Stimulated activated CD8-positive, alpha-beta memory T cell treated with anti-CD3 and anti-CD28 coated beads, Interleukin-12 subunit alpha, Interleukin-12 subunit beta, amount 100 ng/mL, for 24 hours (primary cell): ENCODE results near the gene NINL.
"Not testable (repeated sequence)": the region's sequence is repeated elsewhere in the genome, so short reads cannot be mapped to it uniquely, and the experiment has no call there.

Source experiments
- DNase-seq: peaks from one replicate; pipeline ENCODE4 v3.0.0-alpha.2; 2020; ENCODE audit errors: extremely low read depth

NINL gene

DNA sequence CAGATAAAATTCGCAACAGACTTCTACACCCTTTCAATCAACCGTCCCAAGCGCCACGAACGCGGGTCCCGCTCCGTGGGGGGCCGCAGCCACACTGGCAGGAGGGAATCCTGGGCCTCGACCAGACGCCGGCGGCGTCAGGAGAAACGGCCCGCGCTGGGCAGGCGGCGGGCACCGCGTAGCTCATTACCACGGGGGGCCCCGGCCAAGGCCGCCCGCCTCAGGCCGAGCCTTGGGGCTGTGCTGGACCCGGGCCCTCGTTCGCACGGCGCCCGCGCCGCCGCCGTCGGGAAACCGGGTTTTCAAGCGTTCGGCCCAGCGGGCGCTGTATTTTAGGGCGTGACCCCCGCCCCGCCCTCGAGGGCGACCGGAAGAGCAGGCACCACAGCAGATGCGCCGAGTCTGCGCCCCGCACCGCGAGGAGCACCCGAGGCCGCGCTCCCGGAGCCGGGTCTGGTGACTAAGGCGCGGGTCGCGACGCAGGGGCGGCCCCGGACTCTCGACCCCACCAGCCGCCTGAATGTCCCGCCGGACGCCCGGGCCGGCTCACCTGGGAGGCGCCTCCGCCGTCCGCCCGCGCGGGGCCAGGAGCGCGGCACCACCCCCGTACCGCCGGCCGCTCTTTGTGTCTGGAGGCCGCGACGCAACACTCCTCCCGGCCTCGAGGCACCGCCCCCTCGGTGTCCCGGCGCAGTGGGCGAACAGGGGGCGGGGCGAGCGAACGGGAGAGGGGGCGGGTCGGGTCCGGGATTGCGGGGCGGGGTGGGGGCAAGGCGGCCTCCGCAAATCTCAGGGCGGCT lies at the start of gene NINL:
TSS of gene NINL (minus strand) at position 627 of the 800 bp plus-strand sequence. CDS start 58,944 bp downstream, outside the sequence.
- no peak for DNase-seq

DNA sequence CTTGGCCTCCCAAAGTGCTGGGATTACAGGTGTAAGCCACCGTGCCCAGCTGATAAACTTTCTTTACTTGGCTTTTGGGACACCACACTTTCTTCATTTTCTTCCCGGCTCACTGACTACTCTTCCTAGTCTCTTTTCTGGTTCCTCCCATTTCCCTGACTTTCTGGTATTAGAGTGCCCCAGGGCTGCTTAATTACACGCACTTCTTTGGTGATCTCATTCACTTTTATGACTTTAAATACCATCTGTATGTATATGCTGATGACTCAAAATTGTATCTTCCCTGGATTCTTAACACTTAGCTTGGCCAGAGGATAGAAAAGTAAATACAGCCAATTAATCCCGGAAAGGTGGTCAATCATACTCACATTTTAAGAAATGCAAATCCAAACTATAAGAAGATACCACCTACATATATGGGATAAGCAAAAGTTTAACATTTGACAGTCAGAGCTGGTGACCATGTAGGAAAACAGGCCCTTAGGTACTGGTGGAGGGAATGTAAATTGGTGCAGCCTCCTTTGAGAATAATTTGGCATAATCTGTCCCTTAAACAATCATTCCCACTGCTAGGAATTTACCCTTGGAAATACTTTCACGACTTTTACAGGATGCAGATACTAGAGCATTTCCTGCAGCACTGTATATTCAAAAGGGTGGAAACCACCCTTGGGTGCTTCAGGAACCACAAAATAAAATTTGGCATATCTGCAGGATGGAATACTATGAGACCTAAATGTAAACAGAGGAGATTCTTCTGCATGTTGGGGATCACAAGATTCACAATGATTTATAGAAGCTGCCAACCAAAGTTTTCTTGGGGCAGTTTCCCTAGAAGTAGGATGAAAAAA lies 47.8 kb upstream of the NINL start:
- no peak for DNase-seq

DNA sequence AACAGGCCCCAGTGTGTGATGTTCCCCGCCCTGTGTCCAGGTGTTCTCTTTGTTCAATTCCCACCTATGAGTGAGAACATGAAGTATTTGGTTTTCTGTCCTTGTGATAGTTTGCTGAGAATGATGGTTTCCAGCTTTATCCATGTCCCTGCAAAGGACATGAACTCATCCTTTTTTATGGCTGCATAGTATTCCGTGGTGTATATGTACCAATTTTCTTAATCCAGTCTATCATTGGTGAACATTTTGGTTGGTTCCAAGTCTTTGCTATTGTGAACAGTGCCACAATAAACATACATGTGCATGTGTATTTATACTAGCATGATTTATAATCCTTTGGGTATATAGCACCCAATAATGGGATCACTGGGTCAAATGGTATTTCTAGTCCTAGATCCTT lies 45.3 kb upstream of the NINL start:
- DNase-seq: not testable (repeated sequence)

DNA sequence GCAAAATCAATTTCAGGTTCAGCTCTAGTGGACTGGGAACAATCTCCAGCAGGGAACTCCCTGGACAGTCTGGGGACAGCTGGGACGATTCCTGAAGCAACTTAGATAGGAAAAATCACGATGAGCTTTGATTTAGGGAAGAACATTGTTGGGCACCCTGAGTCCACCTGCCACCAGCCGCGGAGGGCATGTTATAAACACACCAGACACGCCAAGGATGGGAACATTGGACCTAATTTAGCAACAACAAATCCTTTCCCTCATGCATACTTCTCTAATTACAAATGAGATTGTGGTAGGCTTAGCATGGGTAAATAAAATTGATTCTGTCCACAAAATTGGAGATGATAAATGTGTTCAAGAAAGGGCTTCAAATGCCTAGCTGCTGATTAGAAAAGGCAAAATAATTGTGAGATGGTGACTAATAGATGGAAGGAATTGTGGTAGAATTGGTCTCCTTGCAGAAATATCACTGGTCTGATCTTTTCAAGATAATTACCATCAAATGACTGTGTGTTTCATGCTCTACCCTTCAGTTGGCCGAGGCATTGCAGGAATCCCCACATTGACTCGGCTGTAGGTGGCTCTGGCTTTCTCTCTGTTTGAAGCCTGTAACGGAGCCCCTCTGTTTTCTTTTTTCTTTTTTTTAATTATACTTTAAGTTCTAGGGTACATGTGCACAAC lies 44.6 kb upstream of the NINL start:
- no peak for DNase-seq

DNA sequence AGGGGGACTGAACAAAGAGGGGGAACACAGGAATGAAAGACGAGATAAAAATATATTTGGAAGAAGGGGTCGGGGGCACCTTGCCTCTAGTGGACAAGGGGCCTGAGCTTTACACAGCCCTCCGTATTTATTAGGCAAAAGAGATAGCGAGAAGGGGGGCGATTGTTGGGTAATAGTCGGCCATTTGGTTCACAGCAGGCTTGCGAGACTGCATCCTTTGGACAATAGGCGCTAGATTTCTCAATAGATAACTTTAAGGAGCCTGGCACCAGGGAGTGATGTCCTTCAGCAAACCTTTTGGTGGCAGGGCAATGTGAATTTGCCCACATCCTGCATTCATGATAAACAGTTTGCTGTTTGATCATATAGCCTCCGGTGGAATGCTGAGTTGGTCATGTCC lies 41.4 kb upstream of the NINL start:
- DNase-seq: no peak

DNA sequence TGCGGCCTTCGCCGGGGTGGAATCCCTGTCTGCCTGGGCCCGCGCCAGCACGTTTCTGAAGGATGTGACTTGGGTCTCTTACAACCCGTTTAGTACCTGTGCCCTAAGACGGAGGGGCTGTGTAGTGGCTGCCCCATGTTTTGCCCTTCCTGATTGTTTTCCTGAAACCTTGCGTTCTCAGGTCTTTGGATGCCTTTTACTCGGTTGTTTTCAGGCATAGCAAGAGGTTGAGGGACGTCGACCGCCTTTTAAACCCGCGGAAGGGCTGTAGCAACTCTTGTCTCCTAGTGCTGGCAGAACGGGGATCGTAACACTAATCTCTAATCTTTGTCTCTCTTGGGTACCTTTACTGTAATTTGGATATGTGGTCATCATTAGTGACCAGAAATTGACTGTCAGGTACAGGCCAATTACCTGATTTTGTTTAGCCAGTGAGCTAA lies 39.2 kb upstream of the NINL start:
- DNase-seq: no peak

DNA sequence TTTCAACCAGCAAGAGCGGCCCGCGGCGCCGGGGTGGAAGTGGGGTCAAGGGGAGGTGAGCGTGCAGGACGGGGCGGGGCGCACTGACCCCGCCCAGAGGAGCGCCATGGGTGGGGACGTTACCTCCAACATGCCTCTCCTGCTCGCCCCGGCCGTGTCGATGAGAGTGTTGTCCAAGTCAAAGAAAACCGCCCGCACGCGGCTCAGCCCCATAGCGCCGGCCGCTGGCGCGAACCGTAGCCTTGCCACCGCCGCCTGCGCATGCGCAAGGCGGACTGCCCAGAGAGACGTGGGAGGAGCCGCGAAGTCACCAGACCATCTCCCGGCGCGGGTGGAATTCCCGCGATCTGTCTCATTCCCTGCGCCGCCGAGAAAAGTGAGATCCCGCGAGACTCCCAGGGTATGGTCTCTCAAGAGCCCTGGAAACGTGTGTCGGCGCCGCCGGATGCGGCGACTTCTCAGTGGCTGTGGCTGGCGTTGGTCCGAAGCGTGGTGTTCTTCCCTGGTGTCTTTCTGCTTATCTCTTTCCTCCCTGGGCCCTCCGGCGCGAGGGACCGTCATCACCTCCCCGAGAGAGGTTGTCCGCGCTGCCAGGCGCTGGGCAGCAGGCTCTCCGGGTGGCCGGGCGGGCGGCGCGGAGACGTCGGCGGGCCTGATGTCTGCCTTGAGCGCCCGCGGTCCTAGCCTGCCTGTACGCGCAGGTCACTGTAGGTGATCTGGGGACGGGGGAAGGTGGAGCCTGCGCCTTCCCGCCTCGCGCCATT lies 38.6 kb upstream of the NINL start, which contains the start of gene NANP:
TSS of gene NANP (minus strand) at position 279 of the 764 bp plus-strand sequence. CDS start at position 213, 66 bp downstream.
- peak; percentile 74 for DNase-seq

DNA sequence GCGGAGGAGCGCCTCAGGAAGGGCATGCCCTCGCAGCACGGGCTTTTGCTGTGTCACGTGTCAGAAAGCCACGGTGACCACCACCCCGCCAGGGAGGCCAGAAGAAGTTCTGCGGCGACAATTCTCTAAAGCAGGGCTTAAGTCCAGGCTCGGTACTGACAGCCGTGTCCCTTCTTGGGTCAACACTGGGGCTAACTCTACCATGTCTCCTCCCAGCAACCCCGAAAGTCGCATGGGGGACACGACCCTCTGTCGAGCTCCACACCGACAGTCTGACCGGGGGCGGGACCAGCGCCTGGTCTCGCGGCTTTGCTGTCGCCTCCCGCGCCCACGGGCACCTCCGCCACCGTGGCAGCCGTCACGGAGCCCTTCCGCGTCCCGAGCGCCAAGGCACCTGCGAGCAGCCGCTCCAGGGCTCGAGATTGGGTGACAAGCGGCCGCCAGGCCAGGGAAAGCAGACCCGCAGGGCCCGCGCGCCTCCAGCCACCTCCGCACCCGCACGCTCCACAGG lies 37.9 kb upstream of the NINL start:
- DNase-seq: no peak

DNA sequence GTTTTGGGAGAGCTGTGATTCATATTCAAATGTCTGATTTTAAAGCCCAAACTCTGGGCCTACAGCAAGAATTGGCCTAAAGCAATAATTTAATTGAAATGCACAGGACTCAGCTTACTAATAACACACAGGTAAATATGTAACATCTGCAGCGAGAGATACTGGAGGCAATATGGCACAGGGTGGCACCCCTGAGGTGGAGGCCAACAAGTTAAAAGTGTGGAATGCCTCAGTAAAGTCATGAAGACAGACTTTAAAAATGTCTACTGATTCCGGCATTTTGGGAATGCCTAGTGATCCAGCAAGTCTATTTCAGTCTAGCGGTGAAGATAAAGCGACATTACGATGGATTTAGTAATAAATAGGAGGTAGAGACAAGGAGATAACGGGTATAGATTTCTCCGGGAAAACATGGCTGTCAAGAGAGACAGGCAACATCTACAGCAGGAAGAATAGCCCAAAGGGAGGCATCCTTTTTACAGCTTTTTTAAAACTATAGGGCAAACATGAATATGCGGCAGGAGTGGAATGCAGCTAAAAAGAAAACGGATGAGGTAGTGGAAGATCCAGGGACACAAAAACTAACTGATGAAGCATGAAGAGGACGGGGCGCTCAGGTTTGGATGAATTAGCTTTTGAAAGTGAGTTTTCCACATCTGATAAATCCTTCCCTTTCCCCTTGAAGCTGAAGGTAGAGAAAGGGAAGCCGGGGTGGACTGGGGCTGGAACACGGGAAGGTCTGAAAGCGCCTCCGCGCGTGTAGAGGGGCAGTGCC lies 37.3 kb upstream of the NINL start:
- DNase-seq: no peak

DNA sequence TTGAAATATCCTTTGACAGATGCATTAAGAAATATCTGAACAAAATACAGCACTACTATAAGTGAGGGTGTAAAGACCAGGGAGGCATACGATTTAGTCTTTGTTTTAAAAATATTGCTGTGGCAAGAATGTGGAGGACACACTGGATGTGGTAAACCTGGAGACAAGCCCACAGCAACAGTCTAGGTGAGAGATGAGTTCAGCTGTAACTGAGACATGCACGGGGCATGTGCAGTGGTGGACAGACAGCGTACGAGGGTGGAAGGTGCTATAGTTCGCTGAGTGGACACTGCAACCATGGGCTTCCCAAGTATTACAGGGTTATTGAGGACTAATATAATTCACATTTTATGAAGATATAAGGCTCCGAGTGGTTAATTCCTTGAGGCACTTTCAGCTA lies 36.7 kb upstream of the NINL start:
- no peak for DNase-seq

DNA sequence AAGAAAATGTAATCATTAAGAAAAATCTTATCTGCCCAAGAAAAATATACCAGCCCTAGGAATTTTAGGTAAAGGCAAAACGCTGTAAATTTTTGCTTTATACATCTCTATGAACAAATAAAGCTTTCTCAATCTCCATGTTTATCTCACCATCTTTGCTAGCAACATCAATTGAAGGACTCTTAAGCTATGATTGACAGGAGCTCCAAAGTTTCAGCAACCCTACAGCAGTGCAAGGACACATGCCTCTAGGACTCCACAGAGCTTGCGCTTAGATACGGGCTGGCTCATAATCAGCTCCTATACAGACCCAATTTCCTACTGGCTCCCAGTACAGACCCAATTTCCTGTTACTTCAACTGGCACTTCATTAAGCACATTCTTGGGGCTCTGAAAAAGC lies 34.2 kb upstream of the NINL start:
- no peak for DNase-seq

DNA sequence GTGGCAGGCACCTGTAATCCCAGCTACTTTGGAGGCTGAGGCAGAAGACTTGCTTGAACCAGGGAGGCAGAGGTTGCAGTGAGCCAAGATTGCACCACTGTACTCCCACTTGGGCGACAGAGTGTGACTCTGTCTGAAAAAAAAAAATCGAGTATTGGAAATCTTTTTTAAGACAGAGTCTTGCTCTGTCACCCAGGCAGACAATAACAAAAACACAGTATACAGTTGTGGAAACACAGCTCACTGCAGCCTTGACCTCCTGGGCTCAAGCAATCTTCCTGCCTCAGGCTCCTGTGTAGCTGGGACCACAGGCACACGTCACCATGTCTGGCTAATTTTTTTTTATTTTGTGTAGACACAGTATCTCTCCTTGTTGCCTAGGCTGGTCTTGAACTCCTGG lies 23.4 kb upstream of the NINL start:
- DNase-seq: no peak

DNA sequence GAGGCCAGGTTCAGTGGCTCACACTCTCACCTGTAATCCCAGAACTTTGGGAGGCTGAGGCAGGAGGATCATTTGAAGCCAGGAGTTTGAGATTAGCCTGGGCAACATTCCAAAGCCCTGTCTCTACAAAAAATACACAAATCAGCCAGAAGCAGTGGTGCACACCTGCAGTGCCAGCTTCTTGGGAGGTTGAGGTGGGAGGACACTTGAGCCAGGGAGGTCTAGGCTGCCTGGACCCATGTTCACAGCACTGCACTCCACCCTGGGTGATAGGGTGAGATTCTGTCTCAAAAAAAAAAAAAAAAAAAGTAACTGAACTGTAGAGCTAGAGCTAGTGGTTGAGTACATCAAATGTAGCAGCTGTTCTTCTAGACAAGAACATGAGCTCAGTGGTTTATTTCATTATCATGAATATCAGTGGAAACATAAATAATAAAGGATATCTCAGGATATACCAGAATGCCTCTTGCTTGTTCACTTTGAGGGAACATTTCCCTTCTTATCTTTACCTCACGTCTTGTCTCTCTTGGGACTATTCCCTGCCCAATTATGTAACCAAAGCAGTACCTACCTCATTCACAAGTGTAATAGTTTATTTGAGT lies 20.9 kb upstream of the NINL start:
- no peak for DNase-seq

DNA sequence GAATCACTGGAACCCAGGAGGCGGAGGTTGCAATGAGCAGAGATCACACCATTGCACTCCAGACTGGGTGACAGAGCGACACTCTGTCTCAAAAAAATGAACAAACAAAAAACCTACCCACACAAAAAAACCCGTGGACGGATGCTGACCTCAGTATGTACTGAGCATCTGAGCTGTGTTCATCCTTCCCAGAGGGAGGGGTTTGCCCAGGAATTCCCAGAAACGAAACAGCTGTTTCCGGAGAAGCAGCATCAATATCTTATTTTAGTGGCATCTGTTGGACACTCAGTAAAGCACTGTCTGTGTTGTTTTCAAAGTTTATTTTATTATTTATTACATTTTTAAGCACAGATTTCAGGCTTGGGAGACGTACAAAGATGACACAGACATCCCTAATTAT lies 19.8 kb upstream of the NINL start:
- DNase-seq: no peak

DNA sequence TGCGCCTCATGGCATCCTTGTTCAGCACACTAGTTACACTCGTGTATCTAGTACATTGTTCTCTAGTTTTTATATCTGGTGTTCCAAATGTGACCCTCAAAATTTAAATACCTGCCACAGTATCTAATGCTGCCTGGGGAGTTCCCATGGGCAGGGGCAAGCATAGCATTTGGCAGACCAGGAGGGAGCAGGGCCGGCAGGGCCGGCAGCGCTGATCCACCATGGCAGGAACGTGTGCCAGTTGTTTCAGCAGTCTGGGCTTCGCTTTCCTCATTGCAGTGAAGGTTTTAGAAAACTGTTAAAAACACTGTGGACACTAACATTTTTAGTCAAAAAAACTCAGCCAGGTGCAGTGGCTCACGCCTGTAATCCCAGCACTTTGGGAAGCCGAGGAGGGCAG lies 19.3 kb upstream of the NINL start:
- no peak for DNase-seq

DNA sequence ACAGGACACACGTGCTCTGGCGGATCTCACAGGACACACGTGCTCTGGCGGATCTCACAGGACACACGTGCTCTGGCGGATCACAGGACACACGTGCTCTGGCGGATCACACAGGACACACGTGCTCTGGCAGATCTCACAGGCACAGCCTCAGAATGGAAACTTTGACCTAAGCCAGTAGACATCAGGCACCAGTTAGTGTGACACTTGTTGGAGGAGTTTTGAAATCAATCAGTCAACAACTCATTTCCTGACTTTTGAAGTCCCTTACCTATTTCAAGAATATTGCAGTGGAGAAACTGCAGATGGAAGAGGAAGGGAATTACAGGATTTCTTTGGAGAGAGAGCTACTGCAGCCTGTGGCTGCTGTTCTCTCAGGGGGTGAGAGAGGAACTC lies 17.6 kb upstream of the NINL start:
- not testable (repeated sequence) for DNase-seq

DNA sequence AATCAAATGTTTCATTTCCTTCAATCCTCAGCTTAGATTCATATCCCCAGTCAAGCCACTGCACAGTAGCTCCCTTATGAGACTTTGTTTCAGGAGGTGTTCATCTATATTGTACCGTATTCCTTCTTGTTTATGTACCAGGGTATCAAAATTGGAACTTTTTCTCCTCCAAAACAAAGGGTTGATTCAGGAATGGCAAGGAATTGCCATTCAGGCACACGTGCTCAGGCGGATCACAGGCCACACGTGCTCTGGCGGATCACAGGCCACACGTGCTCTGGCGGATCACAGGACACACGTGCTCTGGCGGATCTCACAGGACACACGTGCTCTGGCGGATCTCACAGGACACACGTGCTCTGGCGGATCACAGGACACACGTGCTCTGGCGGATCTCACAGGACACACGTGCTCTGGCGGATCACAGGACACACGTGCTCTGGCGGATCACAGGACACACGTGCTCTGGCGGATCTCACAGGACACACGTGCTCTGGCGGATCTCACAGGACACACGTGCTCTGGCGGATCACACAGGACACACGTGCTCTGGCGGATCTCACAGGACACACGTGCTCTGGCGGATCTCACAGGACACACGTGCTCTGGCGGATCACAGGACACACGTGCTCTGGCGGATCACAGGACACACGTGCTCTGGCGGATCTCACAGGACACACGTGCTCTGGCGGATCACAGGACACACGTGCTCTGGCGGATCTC lies 17.0 kb upstream of the NINL start:
- not testable (repeated sequence) for DNase-seq

DNA sequence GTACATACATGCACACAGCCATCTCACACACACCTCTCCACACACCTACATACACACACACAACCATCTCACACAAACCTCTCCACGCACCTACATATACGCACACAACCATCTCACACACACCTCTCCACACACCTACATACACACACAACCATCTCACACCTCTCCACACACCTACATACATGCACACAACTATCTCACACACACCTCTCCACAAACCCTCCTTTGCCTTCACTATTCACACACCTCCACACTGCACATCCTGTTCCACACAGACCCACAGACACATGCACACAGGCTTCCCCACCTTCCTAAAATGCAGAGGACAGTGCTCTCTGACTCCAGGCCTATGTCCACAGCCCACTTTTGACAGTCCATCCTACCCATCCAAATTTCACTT lies 16.3 kb upstream of the NINL start:
- no peak for DNase-seq

DNA sequence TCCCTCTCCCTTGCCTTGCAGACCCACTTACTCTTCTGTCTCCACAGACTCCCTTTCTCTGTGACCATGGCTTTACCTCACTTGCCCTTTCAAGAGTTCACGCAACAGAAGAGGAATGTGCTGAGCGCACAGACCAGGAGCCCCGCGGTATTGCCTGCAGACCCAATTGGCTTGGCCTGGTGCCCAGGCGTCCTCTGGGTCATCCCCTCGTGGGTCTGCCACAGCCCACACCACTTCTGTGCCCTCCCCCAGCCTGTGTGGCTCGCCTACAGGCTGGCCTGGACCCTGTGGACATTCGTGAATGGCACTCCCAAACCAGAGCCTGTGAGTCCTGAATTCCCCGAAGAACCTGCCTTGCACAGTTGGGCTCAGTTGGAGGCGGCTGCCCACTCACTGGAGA lies 15.3 kb upstream of the NINL start:
- DNase-seq: no peak
